ENCODE data around the gene FOXJ1. TPM values are rescaled to one million over a fixed set of nuclear protein-coding genes. Genes with fewer than 3 reads are reported as not detected.

The FOXJ1 gene
- polyA plus RNA-seq, 1 of the 3 experiments (the other 2 are of a cell fraction): not detected

GRCh38 chr17:76134911-76135809, 5.9 kb downstream of the FOXJ1 start:
- ChIA-PET CTCF (interaction anchor here (0.6 to 18.8 kb wide), 9 partner anchors 10 to 164 kb away, joined by 3 to 332 read pairs (median 6); no protein-coding TSS in a partner anchor), POLR2A (no interaction called here)
- no peaks in the 10 kb centered on the region for H3F3A ChIP-seq (replicated peaks; ENCODE audit: insufficient read depth)
- no peak overlapping the region for H3K27ac ChIP-seq (ENCODE audit: low read depth in 2 of 2, low read length in 1 of 2)
- no peak for TF ChIP-seq EZH2phosphoT487 (IDR thresholded peaks at IDR 0.05; ENCODE audit: borderline replicate concordance, low read depth)
- TF ChIP-seq IRF3 (IDR thresholded peaks at IDR 0.05; ENCODE audit: low read depth, low read length): no peak
- TF ChIP-seq NRF1 (IDR thresholded peaks at IDR 0.05; ENCODE audit: low read depth, low read length): no peak
- TF ChIP-seq GATA2 (CRISPR knock-in tag; IDR thresholded peaks at IDR 0.05): no peak
- no peak for TF ChIP-seq RXRA (IDR thresholded peaks at IDR 0.05; ENCODE audit: borderline replicate concordance, low read depth)
- no peak for TF ChIP-seq YY1 (IDR thresholded peaks at IDR 0.05; ENCODE audit: low read depth)
- TF ChIP-seq EP300 (IDR thresholded peaks at IDR 0.05; ENCODE audit: borderline replicate concordance in 1 of 2, low read depth in 1 of 2, low read length in 1 of 2): no peak
- H3K9ac ChIP-seq: no peak overlapping the region
- H3K27me3 ChIP-seq (ENCODE audit: insufficient read depth): peaks cover 14% of the 10 kb centered on the region; the same call in 1 of the 2 replicates
- H3K4me2 ChIP-seq: no peak overlapping the region
- no peak overlapping the region for H2AFZ ChIP-seq (ENCODE audit: low read depth)
- WGBS (ENCODE audit: low lambda C conversion rate): 68% methylated on average over 21 of the region's 22 CpGs
- no peaks in the 10 kb centered on the region for H3K9me2 ChIP-seq
- no peak overlapping the region for H3K4me3 ChIP-seq (ENCODE audit: low read depth in 2 of 2, low read length in 1 of 2)
- no peak for DNase-seq
- no peaks in the 10 kb centered on the region for H4K20me1 ChIP-seq (ENCODE audit: insufficient read depth)
- no peaks in the 10 kb centered on the region for H3K9me3 ChIP-seq
- H3K79me2 ChIP-seq (ENCODE audit: insufficient read depth): no peaks in the 10 kb centered on the region
- no peaks in the 10 kb centered on the region for H3K4me1 ChIP-seq (ENCODE audit: control insufficient read depth in 1 of 2, insufficient read depth in 2 of 2, low read depth in 1 of 2, low read length in 1 of 2)
- H3K36me3 ChIP-seq (replicated peaks in 1 of 2; ENCODE audit: control insufficient read depth in 1 of 2, insufficient read depth in 2 of 2, low read length in 1 of 2): no peaks in the 10 kb centered on the region

- Histone ChIP-seq H3K9me2 (no peaks in the 10 kb centered on the region), H3K9me3 (no peaks in the 10 kb centered on the region), H3K4me2 (no peak overlapping the region), H3K9ac (no peak overlapping the region), H3K79me2 (ENCODE audit: insufficient read depth) (no peaks in the 10 kb centered on the region), H4K20me1 (ENCODE audit: insufficient read depth) (no peaks in the 10 kb centered on the region), H3K4me3 (ENCODE audit: low read depth in 2 of 2, low read length in 1 of 2) (no peak overlapping the region), H3K27ac (ENCODE audit: low read depth in 2 of 2, low read length in 1 of 2) (no peak overlapping the region), H3K27me3 (ENCODE audit: insufficient read depth) (no peaks in the 10 kb centered on the region), H2AFZ (ENCODE audit: low read depth) (no peak overlapping the region), H3F3A (replicated peaks; ENCODE audit: insufficient read depth) (no peaks in the 10 kb centered on the region), H3K36me3 (replicated peaks in 1 of 2; ENCODE audit: control insufficient read depth in 1 of 2, insufficient read depth in 2 of 2, low read length in 1 of 2) (no peaks in the 10 kb centered on the region), H3K4me1 (ENCODE audit: control insufficient read depth in 1 of 2, insufficient read depth in 2 of 2, low read depth in 1 of 2, low read length in 1 of 2) (no peaks in the 10 kb centered on the region)
- DNase-seq: no peak
- CTCF ChIA-PET: interaction anchor here (0.7 to 18.8 kb wide), 7 partner anchors 9 to 149 kb away, joined by 3 to 332 read pairs (median 6); no protein-coding TSS in a partner anchor
- 82% methylated on average over 17 of the region's 21 CpGs for WGBS (ENCODE audit: low lambda C conversion rate)
- POLR2A ChIA-PET: interaction anchor here (0.5 kb wide), 1 partner anchor 122 kb away, joined by 3 read pairs; no protein-coding TSS in a partner anchor
- no peak for TF ChIP-seq GATA2 (CRISPR knock-in tag; IDR thresholded peaks at IDR 0.05)
- no peak for TF ChIP-seq GABPA (IDR thresholded peaks at IDR 0.05; ENCODE audit: low read depth)
- TF ChIP-seq EZH2phosphoT487 (IDR thresholded peaks at IDR 0.05; ENCODE audit: borderline replicate concordance, low read depth): no peak
- no peak for TF ChIP-seq NFIC (IDR thresholded peaks at IDR 0.05; ENCODE audit: borderline replicate concordance)
- TF ChIP-seq MAX (IDR thresholded peaks at IDR 0.05; ENCODE audit: low read depth): no peak
- TF ChIP-seq ZBTB33 (IDR thresholded peaks at IDR 0.05; ENCODE audit: borderline replicate concordance, low read depth): no peak
- TF ChIP-seq TEAD4 (IDR thresholded peaks at IDR 0.05; ENCODE audit: borderline replicate concordance, insufficient read depth): no peak
- no peak for TF ChIP-seq TCF12 (IDR thresholded peaks at IDR 0.05)
These were observed 8.3 kb downstream of the FOXJ1 start for GRCh38 chr17:76132574-76133338.
